Gastroesophageal sphincter (tissue), 3 donors: ENCODE data around the gene FCGR2B.
"Not testable (repeated sequence)": the region's sequence is repeated elsewhere in the genome, so short reads cannot be mapped to it uniquely, and the experiment has no call there.

ENCODE experiments used
- CTCF ChIP-seq, 4 experiments: fragments of 200-600 bp in 2 of 4; fragments of 450-650 bp in 2 of 4; sonication (generic) in 1 of 4; IDR thresholded peaks; one replicate each; pipeline ENCODE4 v1.5.1; 2017 to 2019; ENCODE audit warnings: antibody characterized with exemption in 4 of 4, mild to moderate bottlenecking in 2 of 4, moderate library complexity in 2 of 4
- EP300 ChIP-seq: sonication (generic); formaldehyde crosslinking; IDR thresholded peaks from one replicate; pipeline ENCODE4 v1.6.1; 2017; ENCODE audit warnings: antibody characterized with exemption, mild to moderate bottlenecking
- POLR2A ChIP-seq, 2 donors: fragments of 450-650 bp; IDR thresholded peaks; one replicate each; pipeline ENCODE4 v1.6.1; 2017; ENCODE audit warnings: antibody characterized with exemption in 2 of 2, mild to moderate bottlenecking in 2 of 2, moderate library complexity in 1 of 2
- POLR2AphosphoS5 ChIP-seq: sonication (generic); formaldehyde crosslinking; IDR thresholded peaks from one replicate; pipeline ENCODE4 v1.6.1; 2017; ENCODE audit warnings: antibody characterized with exemption

- not testable (repeated sequence) for TF ChIP-seq CTCF (IDR thresholded peaks at IDR 0.05); EP300; POLR2A (IDR thresholded peaks at IDR 0.05); POLR2AphosphoS5
These were observed 9.0 kb upstream of the FCGR2B start for GRCh38 chr1:161653971-161654370.
